A549 (cell line): ENCODE data around the gene IL9. TPM values are rescaled to one million over a fixed set of nuclear protein-coding genes. Genes with fewer than 3 reads are reported as not detected.
A peak's percentile ranks its signal among the peaks of the same experiment; 100 is the strongest.

Experiments used
- ATAC-seq, 2 experiments: fragments of 200-7000 bp in 1 of 2; fragments of >200 bp in 1 of 2; cut with Nextera tagmentation in 1 of 2; cut with Tn5 transposase in 1 of 2; 3 replicates each; pipeline versions ENCODE4 v1.8.0 to v1.9.1; 2018 to 2020; ENCODE audit warnings: mild to moderate bottlenecking in 1 of 2, moderate library complexity in 1 of 2
- CTCF ChIA-PET: fragments of 300-600 bp; sonication (Branson Sonifier 250); formaldehyde crosslinking; extraction: SDS; loops from one replicate; lab custom pipeline; 2021; ENCODE audit warnings: antibody characterized with exemption, inconsistent platforms; lab: Yijun Ruan, JAX
- POLR2A ChIA-PET: fragments of 350-600 bp; formaldehyde crosslinking; extraction: SDS; loops from one replicate; lab custom pipeline; 2021; ENCODE audit warnings: antibody characterized with exemption, inconsistent platforms; lab: Yijun Ruan, JAX
- DNase-seq, 2 experiments: peaks; one replicate each; pipeline versions ENCODE4 v3.0.0 to v3.0.0-alpha.2; 2011 to 2016; ENCODE audit warnings: low read depth in 1 of 2, low spot score in 1 of 2
- FAIRE-seq: peaks from 2 replicates; lab custom pipeline; 2011; peaks lifted over from hg19 to GRCh38; lab: Jason Lieb, UNC
- H3K27ac ChIP-seq, 2 experiments: fragments of >200 bp; sonication (Bioruptor Twin); formaldehyde crosslinking; 3 replicates each; pipeline ENCODE4 v1.5.1; 2016 to 2017
- H3K4me1 ChIP-seq: fragments of >200 bp; sonication (Bioruptor Twin); formaldehyde crosslinking; 3 replicates; pipeline ENCODE4 v1.6.1; 2016
- H3K4me2 ChIP-seq: fragments of >200 bp; sonication (Bioruptor Twin); formaldehyde crosslinking; 3 replicates; pipeline ENCODE4 v1.6.1; 2016
- H3K4me3 ChIP-seq: fragments of >200 bp; sonication (Bioruptor Twin); formaldehyde crosslinking; 3 replicates; pipeline ENCODE4 v1.5.1; 2016
- H3K9me3 ChIP-seq: fragments of >200 bp; sonication (Bioruptor Twin); formaldehyde crosslinking; 3 replicates; pipeline ENCODE4 v1.6.1; 2016
- BHLHE40 ChIP-seq: IDR thresholded peaks from 2 replicates; pipeline ENCODE4 v1.6.1; 2012; ENCODE audit warnings: low read depth, low read length, inconsistent platforms
- CBX2 ChIP-seq: fragments of 200-600 bp; sonication (generic); IDR thresholded peaks from 2 replicates; pipeline ENCODE4 v1.6.1; 2016; ENCODE audit warnings: low read depth, mild to moderate bottlenecking, borderline replicate concordance
- CEBPB ChIP-seq, 2 experiments: fragments of >200 bp in 1 of 2; sonication (Bioruptor Twin) in 1 of 2; formaldehyde crosslinking in 1 of 2; IDR thresholded peaks; 2 replicates each; pipeline ENCODE4 v1.6.1; 2012 to 2016
- CHD4 ChIP-seq: fragments of 200-600 bp; sonication (generic); IDR thresholded peaks from 2 replicates; pipeline ENCODE4 v1.6.1; 2016; ENCODE audit warnings: antibody characterized with exemption, mild to moderate bottlenecking, borderline replicate concordance
- EP300 ChIP-seq, 2 experiments: fragments of >200 bp; sonication (Bioruptor Twin); formaldehyde crosslinking; IDR thresholded peaks; 2 replicates in 1 of 2; 3 replicates in 1 of 2; pipeline ENCODE4 v1.6.1; 2016 to 2017
- FOSB ChIP-seq: fragments of 250-450 bp; sonication (Bioruptor Pico); IDR thresholded peaks from 2 replicates; pipeline ENCODE4 v1.5.0; 2020; ENCODE audit warnings: mild to moderate bottlenecking, moderate library complexity
- FOSL2 ChIP-seq, 2 experiments: fragments of 450-650 bp in 1 of 2; fragments of >200 bp in 1 of 2; sonication (Bioruptor Twin) in 1 of 2; formaldehyde crosslinking; IDR thresholded peaks; 2 replicates each; pipeline versions ENCODE4 v1.5.0 to v1.6.1; 2016 to 2020; ENCODE audit warnings: mild to moderate bottlenecking in 1 of 2, moderate library complexity in 1 of 2
- HEYL ChIP-seq: fragments of 250-450 bp; sonication (Bioruptor Pico); IDR thresholded peaks from 2 replicates; pipeline ENCODE4 v1.8.0; 2021; ENCODE audit warnings: mild to moderate bottlenecking, moderate library complexity
- HOXB13 ChIP-seq: fragments of 250-450 bp; sonication (Bioruptor Pico); IDR thresholded peaks from 2 replicates; pipeline ENCODE4 v1.5.0; 2020; ENCODE audit warnings: low read depth, mild to moderate bottlenecking, moderate library complexity
- JUN ChIP-seq, 2 experiments: fragments of >200 bp; sonication (Bioruptor Twin); formaldehyde crosslinking; IDR thresholded peaks; 2 replicates in 1 of 2; 3 replicates in 1 of 2; pipeline ENCODE4 v1.6.1; 2016 to 2017
- JUNB ChIP-seq: fragments of >200 bp; sonication (Bioruptor Twin); formaldehyde crosslinking; IDR thresholded peaks from 2 replicates; pipeline ENCODE4 v1.6.1; 2016
- MAZ ChIP-seq: fragments of 150-350 bp; IDR thresholded peaks from 2 replicates; pipeline ENCODE4 v1.6.1; 2014; ENCODE audit warnings: antibody characterized with exemption, low read depth, low read length, borderline replicate concordance
- NFE2L2 ChIP-seq: fragments of 150-350 bp; conservative IDR thresholded peaks from 2 replicates; pipeline ENCODE4 v1.6.1; 2014; ENCODE audit warnings: low read length
- NPAS2 ChIP-seq: fragments of 250-450 bp; sonication (Bioruptor Pico); IDR thresholded peaks from 2 replicates; pipeline ENCODE4 v1.8.0; 2022; ENCODE audit warnings: mild to moderate bottlenecking, moderate library complexity, borderline replicate concordance
- POLR2A ChIP-seq: IDR thresholded peaks from 2 replicates; pipeline ENCODE4 v1.6.1; 2012; ENCODE audit warnings: mild to moderate bottlenecking, low read length
- RAD21 ChIP-seq, 2 experiments: fragments of >200 bp in 1 of 2; sonication (Bioruptor Twin) in 1 of 2; formaldehyde crosslinking in 1 of 2; IDR thresholded peaks in 1 of 2; conservative IDR thresholded peaks in 1 of 2; 2 replicates in 1 of 2; 3 replicates in 1 of 2; pipeline ENCODE4 v1.6.1; 2012 to 2018; ENCODE audit warnings: inconsistent platforms in 1 of 2
- RARB ChIP-seq: fragments of 250-450 bp; sonication (Bioruptor Pico); IDR thresholded peaks from 2 replicates; pipeline ENCODE4 v1.8.0; 2021; ENCODE audit warnings: mild to moderate bottlenecking, moderate library complexity
- RCOR1 ChIP-seq: fragments of 150-350 bp; IDR thresholded peaks from 2 replicates; pipeline ENCODE4 v1.6.1; 2014; ENCODE audit warnings: antibody characterized with exemption, low read length, low read depth
- RFX5 ChIP-seq: fragments of 450-650 bp; IDR thresholded peaks from 2 replicates; pipeline ENCODE4 v1.7.1; 2014; ENCODE audit warnings: antibody characterized with exemption, mild to moderate bottlenecking, moderate library complexity
- SMC3 ChIP-seq: fragments of >200 bp; sonication (Bioruptor Twin); formaldehyde crosslinking; IDR thresholded peaks from 3 replicates; pipeline ENCODE4 v1.6.1; 2018; ENCODE audit warnings: inconsistent platforms
- SREBF2 ChIP-seq: fragments of 450-650 bp; IDR thresholded peaks from 2 replicates; pipeline ENCODE4 v1.6.1; 2014; ENCODE audit warnings: mild to moderate bottlenecking, moderate library complexity
- TFCP2L1 ChIP-seq: fragments of 250-450 bp; sonication (Bioruptor Pico); IDR thresholded peaks from 2 replicates; pipeline ENCODE4 v1.5.0; 2021; ENCODE audit warnings: mild to moderate bottlenecking
- TP53 ChIP-seq: fragments of 250-450 bp; sonication (Bioruptor Pico); IDR thresholded peaks from 2 replicates; pipeline ENCODE4 v1.5.0; 2021; ENCODE audit warnings: mild to moderate bottlenecking, moderate library complexity
- ZC3H11A ChIP-seq: fragments of 450-650 bp; IDR thresholded peaks from 2 replicates; pipeline ENCODE4 v1.6.1; 2014; ENCODE audit warnings: antibody characterized with exemption, mild to moderate bottlenecking
- WGBS: methylation state at CpG from one replicate; pipeline ENCODE4 v1.1.6; 2017; ENCODE audit errors: missing lambda C conversion rate; 5-methylcytosine and 5-hydroxymethylcytosine counted together
- polyA plus RNA-seq, 4 experiments: library from polyadenylated mRNA; depleted of rRNA in 3 of 4; stranded (reverse); fragments of >200 nt; fragmentation: RNase III in 1 of 4; extraction: RNeasy Plus Mini Kit Qiagen cat#74134 plus additional on column Dnase treatment in 1 of 4; gene quantifications; 2 replicates in 3 of 4; 3 replicates in 1 of 4; pipeline ENCODE4 v1.2.3, GENCODE V29; 2011 to 2017
- TF ChIP-seq, protein P1 (sequence below): fragments of >200 bp; sonication (Bioruptor Twin); formaldehyde crosslinking; IDR thresholded peaks from 3 replicates; pipeline ENCODE4 v1.5.1; 2016
- TF ChIP-seq, protein P2 (sequence below): fragments of 250-450 bp; sonication (Bioruptor Pico); IDR thresholded peaks from 2 replicates; pipeline ENCODE4 v1.5.0; 2021; ENCODE audit warnings: mild to moderate bottlenecking, moderate library complexity, borderline replicate concordance
- TF ChIP-seq, protein P3 (sequence below): fragments of 450-650 bp; IDR thresholded peaks from 2 replicates; pipeline ENCODE4 v1.6.1; 2014; ENCODE audit warnings: antibody characterized with exemption
- TF ChIP-seq, protein P4 (sequence below): fragments of >200 bp; sonication (Bioruptor Twin); formaldehyde crosslinking; IDR thresholded peaks from 2 replicates; pipeline ENCODE4 v1.6.1; 2016

Gene IL9
- polyA plus RNA-seq, 2 of the 4 experiments (the other 2 are of a cell fraction) = not detected

DNA sequence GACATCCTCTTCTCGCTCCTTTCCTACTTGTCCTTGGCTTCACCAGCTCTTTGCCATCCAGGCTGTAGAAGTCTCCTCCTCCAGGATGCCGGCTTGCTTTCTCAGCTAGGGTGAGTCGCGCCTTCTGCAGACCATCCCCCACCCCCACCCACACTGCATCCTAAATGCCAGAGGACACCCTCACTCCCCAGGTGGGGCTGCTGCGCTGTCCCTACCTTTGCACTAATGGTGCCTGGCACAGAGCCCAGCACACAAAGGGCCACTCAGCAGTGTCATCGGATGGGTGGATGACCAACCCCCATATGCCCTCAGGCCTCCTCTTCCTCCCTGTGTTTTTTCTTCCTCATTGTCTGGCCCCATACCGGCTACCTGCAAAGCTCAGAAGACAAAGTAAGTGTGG, 14.8 kb downstream of the IL9 start:
- ChIA-PET POLR2A (no interaction called here), CTCF (interaction anchor here (0.6 to 5.0 kb wide), 11 partner anchors 11 to 414 kb away, joined by 3 to 37 read pairs (median 4); partner anchors contain the start of gene IL9)
- Histone ChIP-seq H3K27ac (peak overlapping the region in 1 of 2 experiments; percentile 40; a peak in 2 of 6 replicates), H3K9me3 (no peaks in the 10 kb centered on the region), H3K4me1 (peaks cover 11% of the 10 kb centered on the region), H3K4me3 (no peak overlapping the region), H3K4me2 (peak overlapping the region; percentile 46)
- DNase-seq = no peak
- ATAC-seq = peak in 1 of 2 experiments; percentile 5; a peak in 3 of 6 replicates
- FAIRE-seq = no peak
- 32% methylated on average over 7 of the region's 7 CpGs for WGBS
- TF ChIP-seq POLR2A = no peak
- no peak for TF ChIP-seq JUNB
- TF ChIP-seq RAD21 (conservative IDR thresholded peaks at IDR 0.05 in 1 of 2, IDR thresholded peaks at IDR 0.05 in 1 of 2) = no peak
- no peak for TF ChIP-seq NFE2L2

DNA sequence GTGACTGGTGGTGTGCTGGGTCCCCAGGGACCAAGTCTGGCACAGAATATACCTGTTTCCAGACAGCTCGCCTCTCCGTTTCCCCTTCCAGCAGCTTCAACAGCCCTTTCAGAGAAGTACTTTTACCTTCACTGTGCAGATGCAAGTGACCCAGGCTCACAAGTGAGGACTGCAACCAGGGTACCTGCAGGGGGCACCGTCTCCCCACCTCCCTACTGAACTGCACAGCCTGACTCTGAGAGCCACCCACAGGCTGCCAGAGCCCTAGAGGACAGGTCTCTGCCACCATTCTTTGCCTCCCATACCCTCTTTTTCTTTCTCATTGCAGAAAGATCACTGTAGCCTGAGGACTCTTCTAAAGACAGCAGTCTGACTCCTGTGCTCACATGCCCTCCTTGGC, 15.4 kb downstream of the IL9 start:
- WGBS = 43% methylated on average over 3 of the region's 3 CpGs
- FAIRE-seq (peak; percentile 49), ATAC-seq (peak; percentile 76 to 95), DNase-seq (peak; percentile 55 to 68)
- no peak overlapping the region for H3K4me3 ChIP-seq
- peaks cover 11% of the 10 kb centered on the region for H3K4me1 ChIP-seq
- ChIA-PET POLR2A (no interaction called here), CTCF (interaction anchor here (0.6 to 5.0 kb wide), 11 partner anchors 10 to 543 kb away, joined by 3 to 37 read pairs (median 4); partner anchors contain the start of genes IL9 and SLC25A48)
- no peak for TF ChIP-seq ZC3H11A
- no peak for TF ChIP-seq FOSB (CRISPR knock-in tag)
- no peak for TF ChIP-seq RCOR1
- no peak for TF ChIP-seq HEYL (CRISPR knock-in tag)
- no peak for TF ChIP-seq RARB (CRISPR knock-in tag)
- TF ChIP-seq, protein P1, sequence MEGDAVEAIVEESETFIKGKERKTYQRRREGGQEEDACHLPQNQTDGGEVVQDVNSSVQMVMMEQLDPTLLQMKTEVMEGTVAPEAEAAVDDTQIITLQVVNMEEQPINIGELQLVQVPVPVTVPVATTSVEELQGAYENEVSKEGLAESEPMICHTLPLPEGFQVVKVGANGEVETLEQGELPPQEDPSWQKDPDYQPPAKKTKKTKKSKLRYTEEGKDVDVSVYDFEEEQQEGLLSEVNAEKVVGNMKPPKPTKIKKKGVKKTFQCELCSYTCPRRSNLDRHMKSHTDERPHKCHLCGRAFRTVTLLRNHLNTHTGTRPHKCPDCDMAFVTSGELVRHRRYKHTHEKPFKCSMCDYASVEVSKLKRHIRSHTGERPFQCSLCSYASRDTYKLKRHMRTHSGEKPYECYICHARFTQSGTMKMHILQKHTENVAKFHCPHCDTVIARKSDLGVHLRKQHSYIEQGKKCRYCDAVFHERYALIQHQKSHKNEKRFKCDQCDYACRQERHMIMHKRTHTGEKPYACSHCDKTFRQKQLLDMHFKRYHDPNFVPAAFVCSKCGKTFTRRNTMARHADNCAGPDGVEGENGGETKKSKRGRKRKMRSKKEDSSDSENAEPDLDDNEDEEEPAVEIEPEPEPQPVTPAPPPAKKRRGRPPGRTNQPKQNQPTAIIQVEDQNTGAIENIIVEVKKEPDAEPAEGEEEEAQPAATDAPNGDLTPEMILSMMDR = peak; percentile 56
- no peak for TF ChIP-seq RFX5
- TF ChIP-seq SMC3 = 0 out of 3 replicates have a peak, but pooled peaks have one; percentile 31
- no peak for TF ChIP-seq TFCP2L1 (CRISPR knock-in tag)
- TF ChIP-seq, protein P2, sequence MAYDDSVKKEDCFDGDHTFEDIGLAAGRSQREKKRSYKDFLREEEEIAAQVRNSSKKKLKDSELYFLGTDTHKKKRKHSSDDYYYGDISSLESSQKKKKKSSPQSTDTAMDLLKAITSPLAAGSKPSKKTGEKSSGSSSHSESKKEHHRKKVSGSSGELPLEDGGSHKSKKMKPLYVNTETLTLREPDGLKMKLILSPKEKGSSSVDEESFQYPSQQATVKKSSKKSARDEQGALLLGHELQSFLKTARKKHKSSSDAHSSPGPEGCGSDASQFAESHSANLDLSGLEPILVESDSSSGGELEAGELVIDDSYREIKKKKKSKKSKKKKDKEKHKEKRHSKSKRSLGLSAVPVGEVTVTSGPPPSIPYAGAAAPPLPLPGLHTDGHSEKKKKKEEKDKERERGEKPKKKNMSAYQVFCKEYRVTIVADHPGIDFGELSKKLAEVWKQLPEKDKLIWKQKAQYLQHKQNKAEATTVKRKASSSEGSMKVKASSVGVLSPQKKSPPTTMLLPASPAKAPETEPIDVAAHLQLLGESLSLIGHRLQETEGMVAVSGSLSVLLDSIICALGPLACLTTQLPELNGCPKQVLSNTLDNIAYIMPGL (CRISPR knock-in tag) = no peak
- TF ChIP-seq RAD21 (conservative IDR thresholded peaks at IDR 0.05 in 1 of 2, IDR thresholded peaks at IDR 0.05 in 1 of 2) = peak; percentile 58 to 82
- TF ChIP-seq, protein P3, sequence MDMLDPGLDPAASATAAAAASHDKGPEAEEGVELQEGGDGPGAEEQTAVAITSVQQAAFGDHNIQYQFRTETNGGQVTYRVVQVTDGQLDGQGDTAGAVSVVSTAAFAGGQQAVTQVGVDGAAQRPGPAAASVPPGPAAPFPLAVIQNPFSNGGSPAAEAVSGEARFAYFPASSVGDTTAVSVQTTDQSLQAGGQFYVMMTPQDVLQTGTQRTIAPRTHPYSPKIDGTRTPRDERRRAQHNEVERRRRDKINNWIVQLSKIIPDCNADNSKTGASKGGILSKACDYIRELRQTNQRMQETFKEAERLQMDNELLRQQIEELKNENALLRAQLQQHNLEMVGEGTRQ = no peak
- no peak for TF ChIP-seq CBX2
- no peaks in the 10 kb centered on the region for H3K9me3 ChIP-seq
- H3K27ac ChIP-seq = peak overlapping the region in 1 of 2 experiments; percentile 40; a peak in 1 of 6 replicates
- peak overlapping the region; percentile 46 for H3K4me2 ChIP-seq

DNA sequence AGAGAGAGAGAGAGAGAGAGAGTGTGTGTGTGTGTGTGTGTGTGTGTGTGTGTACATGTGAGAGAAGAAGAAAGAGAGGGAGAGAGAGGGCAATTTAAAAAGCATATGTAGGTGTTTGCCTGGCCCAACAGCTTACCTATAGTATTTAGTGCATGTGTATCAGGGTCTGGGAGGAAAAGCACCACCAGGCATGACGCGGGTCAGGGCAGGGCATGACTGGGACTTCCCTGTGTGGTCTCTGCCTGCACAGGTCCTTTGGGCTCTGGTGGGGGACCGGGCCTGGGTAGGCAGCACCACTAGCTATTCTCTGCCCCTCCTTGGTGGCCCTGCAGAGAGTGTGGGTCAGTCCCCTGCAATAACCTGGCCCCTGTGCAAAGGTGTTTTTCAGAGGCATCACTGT, 16.1 kb downstream of the IL9 start:
- Histone ChIP-seq H3K9me3 (no peaks in the 10 kb centered on the region), H3K4me1 (peaks cover 11% of the 10 kb centered on the region)
- FAIRE-seq = no peak
- TF ChIP-seq JUN (IDR thresholded peaks at IDR 0.05) (no peak), EP300 (IDR thresholded peaks at IDR 0.05) (no peak), FOSL2 (IDR thresholded peaks at IDR 0.05) (no peak), FOSL2 (CRISPR knock-in tag; IDR thresholded peaks at IDR 0.05) (no peak), RFX5 (no peak), RARB (CRISPR knock-in tag) (no peak), HOXB13 (no peak), TP53 (CRISPR knock-in tag) (no peak), NPAS2 (no peak), CEBPB (IDR thresholded peaks at IDR 0.05) (no peak), BHLHE40 (no peak), CHD4 (no peak), SREBF2 (no peak), FOSB (CRISPR knock-in tag) (no peak), MAZ (no peak)
- TF ChIP-seq, protein P4, sequence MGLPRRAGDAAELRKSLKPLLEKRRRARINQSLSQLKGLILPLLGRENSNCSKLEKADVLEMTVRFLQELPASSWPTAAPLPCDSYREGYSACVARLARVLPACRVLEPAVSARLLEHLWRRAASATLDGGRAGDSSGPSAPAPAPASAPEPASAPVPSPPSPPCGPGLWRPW = no peak
- TF ChIP-seq, protein P2 (CRISPR knock-in tag) = no peak
- TF ChIP-seq, all 56 proteins: peak for 0
- ATAC-seq (no peak), DNase-seq (no peak)
- ChIA-PET CTCF (interaction anchor here (0.6 to 5.0 kb wide), 12 partner anchors 8 to 543 kb away, joined by 3 to 37 read pairs (median 7); partner anchors contain the start of gene SLC25A48), POLR2A (no interaction called here)
- no peak overlapping the region for H3K4me3 ChIP-seq
- no peak overlapping the region for H3K4me2 ChIP-seq
- H3K27ac ChIP-seq = no peak overlapping the region
- 64% methylated on average over 3 of the region's 3 CpGs for WGBS
